Endometrial microvascular endothelial cells (primary cell): ENCODE results near the gene BCAS3. TPM values are rescaled to one million over a fixed set of nuclear protein-coding genes. Genes with fewer than 3 reads are reported as not detected.

ENCODE experiments used
- in situ Hi-C: cut with HindIII; loops from 2 replicates; pipeline ENCODE4 v1.10.0; 2017; ENCODE audit warnings: low sequenced_read_pairs, low pct_unique_long_range_greater_than_20kb; ENCODE audit errors: inconsistent ontology term
- total RNA-seq: library from RNA; depleted of rRNA; stranded (reverse); fragments of >200 nt; gene quantifications from one replicate; pipeline ENCODE4 v1.2.3, GENCODE V29; 2015; ENCODE audit errors: inconsistent ontology term

The BCAS3 gene
- total RNA-seq, 1 donor from 2014 or later: 21.2 TPM

DNA sequence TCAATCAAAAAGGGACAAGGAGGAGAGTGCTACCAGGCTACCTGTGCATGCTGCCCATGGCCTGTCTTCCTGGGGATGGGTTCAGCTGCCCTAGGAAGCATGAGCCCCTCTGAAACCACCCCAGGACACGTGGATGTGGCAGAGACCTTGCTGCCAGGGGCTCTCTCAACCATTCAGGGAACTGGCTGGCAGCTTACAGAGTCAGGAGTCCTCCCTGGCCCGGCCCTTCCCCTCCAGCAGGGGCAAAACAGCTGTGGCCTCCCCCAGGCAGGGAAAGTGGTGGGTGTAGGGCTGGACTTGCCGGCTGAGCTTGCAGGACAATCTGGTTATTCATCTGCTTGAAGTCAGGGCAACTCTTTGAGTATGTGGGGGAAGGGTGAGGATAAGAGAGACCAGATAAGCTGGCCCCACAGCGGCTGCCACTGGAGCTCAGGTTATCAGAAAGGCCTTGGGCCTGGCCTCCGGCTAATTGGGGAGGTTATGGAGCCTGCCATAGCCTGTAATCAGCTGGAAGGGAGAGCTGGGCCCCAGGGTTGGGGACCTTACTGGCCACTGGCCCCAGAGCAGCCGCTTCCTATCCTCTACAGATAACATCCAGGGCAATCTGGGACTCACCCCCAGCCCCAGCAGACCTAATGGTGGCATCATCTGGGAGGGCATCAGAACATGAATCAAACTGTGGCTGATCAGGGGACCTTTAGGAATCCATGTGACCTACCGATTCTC, 716.4 kb downstream of the BCAS3 start:
- in situ Hi-C loops: no loop called here

DNA sequence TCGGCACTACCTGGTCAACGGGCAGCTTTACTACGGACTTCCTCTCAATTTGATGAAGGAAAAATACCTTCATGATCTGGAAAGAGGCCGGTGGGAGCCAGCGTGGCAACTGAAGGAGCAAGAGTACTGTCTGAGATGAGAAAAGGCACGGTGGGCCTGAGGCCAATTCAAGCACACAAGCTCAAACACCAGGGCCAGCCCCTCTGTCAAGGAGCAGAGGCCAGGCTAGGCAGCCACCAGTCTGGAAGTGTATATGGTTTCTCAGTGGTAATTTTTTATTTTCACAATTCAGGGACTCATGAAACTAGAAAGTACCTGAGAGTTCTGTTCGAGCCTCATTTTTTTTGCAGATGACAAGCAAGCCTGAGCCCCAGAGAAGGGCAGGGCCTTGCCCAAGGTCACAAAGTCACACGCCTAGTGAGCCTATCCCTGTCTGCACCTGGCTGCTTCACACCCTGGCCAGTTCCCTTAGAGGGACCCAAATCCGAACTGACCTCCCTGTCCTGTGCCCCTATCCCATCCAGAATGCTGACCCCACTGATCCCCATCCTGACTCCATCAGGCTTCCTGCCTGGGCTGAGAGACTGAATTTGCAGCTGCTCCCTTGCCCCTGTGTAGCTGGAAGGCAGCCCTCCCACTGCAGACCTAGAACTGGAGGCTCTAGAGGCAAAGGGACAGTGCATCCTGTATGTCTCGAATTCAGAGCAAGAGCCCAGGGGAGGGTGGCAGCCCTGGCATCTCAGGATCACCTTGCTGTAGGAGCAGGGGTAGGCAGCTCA, 717.2 kb downstream of the BCAS3 start:
- in situ Hi-C loops: no loop called here

DNA sequence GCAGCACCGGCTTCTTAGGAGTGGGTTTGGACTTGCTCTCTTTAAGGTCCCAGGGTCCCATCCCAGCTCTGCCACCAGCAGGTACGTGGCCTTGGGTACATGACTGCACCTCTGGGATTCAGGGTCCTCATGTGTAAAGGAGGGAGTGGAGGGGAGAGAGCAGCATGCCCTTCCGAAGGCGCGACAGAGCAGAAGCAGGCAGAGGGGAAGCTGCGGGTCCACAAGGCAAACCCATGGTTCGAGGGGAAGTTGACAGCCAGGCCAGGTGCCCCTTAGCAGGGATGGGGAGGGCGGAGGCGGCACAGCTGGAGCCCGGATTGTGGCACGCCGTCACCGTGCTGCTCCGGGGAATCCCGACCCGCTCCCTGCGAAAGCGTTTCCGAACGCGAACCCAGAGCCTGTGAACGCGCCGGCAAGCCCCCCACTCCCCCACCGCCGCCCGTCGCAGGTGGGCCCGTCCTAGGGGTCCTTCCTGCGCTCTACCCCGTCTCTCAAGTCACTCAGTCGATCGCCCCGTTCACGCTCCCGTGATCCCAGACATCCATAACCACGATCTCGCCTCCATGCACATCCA, 717.8 kb downstream of the BCAS3 start:
- in situ Hi-C loops: no loop called here

DNA sequence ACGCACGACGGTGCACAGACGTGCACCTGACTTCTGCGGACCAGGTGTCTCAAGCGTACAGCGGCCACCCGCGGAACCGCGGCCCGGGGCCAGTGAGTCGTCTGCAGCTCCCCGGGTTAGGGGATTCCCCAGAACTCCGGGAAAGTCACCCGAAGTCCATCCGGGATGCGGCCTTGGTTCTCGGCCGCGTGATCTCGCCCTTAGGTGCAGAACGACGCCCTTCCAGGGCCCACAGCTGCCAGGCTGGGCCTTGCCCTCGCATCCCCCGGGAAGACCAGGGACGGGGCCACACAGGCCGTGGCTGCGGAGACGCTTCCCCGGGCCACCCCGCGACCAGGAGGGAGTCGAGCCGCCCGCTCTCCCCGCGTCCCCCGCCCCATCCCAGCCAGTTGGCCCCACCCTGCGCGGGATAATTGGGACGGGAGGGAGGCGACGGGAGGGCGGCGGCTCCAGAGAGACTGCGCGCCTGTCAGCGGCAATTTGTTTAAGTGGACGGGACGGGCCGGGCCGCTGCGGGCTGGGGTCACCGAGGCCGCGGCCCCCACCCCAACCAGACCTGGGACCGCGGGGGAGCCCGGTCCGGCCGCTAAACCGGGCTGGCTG, 718.4 kb downstream of the BCAS3 start:
- in situ Hi-C loops: no loop called here

DNA sequence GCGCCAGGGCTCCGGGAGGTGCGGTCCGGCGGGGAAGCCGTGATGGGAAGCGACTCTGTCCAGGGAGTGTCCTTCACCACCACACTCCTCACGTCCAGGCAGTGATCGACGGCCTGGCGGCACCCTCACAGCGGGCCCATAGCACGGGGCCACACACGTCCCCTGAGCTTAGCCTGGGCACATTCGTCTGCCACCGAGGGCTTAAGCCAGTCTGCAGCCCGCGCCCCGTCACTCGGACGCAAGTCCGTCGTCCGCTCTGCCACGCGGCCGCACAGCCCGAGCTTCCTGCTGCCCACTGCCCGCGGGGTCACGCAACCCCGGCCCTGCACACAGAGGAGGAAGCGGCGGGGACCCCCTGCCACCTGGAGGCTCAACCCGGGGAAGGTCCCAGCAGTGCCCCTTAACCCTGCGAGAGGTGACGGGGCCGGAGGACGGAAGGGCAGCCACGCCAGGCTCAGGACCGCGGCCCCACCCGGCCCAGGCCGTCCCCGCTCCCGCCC, 719.0 kb downstream of the BCAS3 start:
- in situ Hi-C loops: no loop called here

DNA sequence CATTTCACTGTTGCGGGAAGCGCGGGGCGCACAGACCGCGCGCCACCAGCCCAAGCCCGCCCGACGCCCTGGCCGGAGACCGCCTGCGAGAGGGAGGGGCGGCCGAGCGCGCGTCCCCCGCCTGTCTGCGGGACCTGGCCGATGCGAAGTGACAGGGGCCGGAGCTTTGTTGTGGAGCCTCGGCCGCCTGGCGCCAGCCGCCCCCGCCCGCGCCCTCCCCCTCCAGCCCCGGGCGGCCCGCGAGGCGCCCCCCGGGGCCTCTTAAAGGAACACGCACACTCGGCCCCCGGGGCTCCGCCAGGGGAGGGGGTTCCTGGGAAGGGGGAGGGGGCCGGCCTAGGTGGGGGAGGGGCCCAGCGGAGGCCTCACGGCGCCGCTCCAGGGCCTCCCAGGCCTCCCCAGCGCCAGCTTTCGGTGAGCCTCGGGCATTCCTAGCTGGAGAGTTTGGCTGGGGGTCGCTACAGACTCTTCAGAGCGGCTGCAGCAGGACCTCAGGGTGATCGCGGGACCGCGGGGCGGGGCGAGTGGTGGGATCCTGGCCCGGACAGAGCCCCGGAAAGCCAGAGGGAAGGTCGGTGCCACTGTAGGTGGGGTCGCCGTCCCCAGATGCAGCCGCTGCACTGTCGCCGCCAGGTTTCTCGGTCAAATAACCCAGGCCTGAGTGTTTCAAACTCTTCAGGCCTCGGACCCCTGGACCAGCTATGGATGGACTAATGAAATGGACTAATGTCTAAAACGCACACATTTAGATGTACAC, 719.6 kb downstream of the BCAS3 start:
- in situ Hi-C loops: no loop called here

DNA sequence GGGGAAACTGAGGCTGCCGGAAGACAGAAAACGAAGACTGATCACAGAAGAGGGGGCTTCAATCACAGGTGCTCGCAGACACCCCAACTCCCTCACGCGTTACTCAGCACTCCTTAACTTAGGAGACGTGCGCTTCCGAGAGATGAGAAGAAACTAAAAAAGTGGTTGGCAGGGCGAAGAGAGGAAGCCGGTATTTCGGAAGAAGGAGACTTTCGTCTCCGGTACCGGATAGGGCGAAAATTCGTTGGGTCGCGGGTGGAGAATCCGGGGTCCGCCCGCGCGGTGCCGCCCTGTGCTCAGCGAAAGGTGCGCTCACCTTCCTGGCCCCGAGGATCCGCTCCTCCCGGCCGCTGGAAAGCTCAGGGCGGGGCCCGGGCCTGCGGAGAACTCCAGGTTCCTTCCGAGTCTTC, 721.1 kb downstream of the BCAS3 start:
- in situ Hi-C loops: no loop called here

DNA sequence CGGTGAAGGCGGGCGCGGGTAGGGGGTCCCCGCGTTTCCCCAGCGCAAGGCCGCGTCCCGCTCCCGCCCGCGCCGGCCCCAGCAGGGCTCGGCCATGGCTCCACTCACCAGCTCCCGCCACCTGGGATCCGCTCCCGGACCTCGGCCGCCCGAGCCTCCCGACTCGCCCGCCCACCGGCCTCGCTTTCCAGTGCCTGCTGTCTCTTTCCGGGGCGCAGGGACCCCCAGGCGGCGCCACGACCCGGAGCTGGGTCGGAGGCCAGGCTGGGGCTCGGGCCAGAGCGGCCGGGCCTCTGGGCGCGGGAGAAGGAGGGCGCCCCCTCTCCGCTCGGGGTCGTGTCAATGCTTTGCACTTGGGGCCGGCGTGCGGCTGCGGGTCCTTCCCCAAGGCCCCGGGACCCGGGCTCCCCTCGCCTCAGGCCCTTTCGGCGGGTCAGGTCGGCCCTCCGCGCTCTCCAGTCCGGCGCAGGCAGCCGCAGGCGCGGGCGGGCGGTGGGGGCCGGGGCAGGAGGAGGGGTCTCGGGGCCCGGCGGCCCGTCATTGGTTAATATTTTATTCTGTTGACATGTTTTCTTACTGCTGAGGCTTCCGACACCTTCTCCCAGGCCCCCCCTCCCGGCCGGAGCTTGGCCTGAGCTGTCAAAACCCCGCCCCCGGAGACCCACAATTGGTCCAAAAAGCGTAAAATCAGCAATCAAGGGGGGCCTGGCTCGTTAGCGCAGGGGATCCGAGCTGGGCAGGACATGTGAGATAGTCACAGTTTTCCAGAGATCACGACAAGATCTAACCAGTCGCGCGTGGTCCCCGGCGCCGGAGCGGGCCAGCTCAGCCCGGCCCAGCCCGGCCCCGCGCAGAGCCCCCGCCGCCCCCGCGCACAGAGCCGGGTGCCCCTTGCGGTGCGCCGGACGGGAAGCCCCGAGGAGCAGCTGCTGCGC, 721.7 kb downstream of the BCAS3 start, which contains the start of gene TBX2:
Gene TBX2, plus strand, starts transcription at position 713 of the 935 bp plus-strand sequence. CDS start 334 bp downstream, outside the sequence.
- in situ Hi-C loops: no loop called here

DNA sequence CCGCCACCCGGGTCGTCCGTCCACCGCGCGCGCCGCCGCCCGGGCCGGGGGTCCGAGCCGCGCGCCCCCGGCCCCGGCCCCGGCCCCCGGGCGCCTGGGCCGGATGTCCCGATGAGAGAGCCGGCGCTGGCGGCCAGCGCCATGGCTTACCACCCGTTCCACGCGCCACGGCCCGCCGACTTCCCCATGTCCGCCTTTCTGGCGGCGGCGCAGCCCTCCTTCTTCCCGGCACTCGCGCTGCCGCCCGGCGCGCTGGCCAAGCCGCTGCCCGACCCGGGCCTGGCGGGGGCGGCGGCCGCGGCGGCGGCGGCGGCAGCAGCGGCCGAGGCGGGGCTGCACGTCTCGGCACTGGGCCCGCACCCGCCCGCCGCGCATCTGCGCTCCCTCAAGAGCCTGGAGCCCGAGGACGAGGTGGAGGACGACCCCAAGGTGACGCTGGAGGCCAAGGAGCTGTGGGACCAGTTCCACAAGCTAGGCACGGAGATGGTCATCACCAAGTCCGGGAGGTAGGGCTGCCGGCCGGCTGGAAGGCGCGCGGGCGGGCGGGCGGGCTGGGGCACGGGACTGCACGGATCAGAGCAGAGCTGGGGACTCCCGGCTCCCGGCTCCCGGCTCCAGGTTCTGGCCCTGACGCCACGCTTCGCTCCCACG, 722.5 kb downstream of the BCAS3 start:
- in situ Hi-C loops: no loop called here

DNA sequence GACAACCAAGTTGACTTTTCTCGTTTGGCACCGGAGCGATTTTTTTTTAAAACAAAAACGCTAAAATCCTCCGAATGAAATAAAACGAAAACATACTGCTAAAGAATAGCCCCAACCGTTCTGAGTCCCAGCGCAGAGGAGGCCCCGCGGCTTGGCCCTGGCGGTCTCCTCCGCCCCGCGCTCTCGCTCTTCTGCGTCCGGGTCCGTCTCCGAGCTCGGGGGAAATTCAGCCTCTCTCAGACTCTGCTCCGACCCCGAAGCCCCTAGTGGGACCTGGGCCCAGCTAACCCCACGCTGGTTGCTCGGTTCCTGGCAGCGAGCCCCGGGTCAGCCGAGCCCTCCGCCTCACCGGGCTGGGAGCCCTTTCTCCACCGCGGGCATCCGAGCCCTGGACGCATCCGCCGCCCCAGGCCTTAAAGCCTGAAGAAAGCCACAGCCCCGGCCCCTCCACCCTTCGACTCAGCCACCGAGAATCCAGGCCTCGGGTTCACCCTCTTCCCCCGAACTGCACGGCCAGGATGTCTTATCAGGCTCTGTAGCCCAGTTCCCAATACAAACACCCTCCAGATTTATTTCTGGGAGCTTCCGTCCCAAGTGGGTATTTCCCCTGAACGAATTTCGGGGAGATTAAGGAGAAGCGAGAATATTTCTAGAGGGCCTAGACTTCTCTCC, 723.2 kb downstream of the BCAS3 start:
- in situ Hi-C loops: no loop called here

DNA sequence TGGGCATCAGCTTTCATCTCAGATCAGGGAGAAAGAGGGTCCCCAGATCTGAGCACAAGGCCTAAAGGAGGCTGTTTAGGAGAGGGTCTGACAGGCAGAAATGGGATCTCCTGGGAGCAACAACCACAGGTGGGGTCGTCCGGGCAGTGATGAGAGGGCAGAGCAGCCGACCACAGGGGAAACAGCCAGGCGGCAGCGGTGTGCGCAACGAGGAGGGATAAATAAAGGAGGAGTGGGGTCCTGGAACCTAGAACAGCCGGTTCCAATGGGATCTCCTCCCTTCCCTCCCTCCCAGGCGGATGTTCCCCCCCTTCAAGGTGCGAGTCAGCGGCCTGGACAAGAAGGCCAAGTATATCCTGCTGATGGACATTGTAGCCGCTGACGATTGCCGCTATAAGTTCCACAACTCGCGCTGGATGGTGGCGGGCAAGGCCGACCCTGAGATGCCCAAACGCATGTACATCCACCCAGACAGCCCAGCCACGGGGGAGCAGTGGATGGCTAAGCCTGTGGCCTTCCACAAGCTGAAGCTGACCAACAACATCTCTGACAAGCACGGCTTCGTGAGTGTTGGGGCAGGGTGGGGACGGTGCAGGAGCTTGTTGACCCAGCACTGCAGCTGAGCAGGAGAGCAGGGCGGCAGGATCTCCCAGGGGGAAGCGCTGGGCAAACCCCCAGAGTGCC, 723.9 kb downstream of the BCAS3 start:
- in situ Hi-C loops: no loop called here

DNA sequence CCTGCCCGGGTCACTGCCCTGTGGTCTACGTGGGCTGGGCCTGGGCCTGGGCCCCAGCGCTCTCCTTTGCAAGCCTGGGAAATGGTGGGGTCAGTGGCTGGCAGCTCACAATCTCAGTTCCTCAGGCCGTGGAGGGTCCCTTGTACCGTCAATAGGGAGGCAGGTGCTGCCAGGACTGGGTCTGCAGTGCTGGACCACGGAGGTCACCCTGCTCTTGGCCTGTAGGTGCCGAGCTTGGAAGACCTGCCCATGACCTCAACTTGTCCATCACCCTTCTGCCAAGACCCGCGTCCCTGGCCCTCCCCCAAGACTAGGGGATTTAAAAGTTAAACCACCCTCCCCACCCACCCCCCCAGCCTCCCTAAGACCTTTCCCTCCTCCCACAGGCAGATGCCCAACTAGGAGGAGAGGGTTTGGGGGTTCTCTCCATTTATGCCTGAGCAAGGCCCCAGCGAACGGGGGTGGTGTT, 724.5 kb downstream of the BCAS3 start:
- in situ Hi-C loops: no loop called here

DNA sequence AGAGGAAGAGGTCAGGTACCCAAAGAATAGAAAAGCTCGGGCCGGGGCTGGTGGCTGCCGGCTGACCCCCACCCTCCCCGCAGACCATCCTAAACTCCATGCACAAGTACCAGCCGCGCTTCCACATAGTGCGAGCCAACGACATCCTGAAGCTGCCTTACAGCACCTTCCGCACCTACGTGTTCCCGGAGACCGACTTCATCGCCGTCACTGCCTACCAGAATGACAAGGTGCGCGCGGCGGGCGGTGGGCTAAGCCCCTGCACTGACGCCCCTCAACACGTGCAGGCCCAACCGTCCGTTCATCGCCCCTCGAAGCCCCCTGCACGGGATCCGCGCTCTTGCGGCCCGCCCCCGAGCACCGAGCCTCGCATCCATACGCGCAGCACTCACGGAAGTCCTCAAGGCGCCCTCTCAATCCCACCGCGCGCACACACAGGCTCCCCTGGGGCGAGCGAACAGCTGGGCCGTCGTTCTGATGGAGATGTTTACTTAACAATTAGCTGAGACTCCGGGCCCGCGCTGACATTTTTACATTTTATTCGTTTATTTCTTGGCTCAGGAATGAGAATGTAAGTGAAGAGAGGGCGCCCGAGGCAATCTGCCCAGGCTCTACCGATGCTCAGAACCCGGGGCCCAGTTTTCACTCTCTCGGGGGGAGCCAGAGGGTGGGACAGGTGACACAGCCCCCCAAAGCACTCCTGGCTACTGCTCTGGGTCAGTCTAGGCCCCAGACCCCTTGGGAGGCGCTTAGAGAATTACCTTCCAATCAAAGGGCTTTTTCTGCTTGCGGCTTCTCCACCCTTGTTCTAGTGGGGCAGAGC, 725.5 kb downstream of the BCAS3 start:
- in situ Hi-C loops: no loop called here

DNA sequence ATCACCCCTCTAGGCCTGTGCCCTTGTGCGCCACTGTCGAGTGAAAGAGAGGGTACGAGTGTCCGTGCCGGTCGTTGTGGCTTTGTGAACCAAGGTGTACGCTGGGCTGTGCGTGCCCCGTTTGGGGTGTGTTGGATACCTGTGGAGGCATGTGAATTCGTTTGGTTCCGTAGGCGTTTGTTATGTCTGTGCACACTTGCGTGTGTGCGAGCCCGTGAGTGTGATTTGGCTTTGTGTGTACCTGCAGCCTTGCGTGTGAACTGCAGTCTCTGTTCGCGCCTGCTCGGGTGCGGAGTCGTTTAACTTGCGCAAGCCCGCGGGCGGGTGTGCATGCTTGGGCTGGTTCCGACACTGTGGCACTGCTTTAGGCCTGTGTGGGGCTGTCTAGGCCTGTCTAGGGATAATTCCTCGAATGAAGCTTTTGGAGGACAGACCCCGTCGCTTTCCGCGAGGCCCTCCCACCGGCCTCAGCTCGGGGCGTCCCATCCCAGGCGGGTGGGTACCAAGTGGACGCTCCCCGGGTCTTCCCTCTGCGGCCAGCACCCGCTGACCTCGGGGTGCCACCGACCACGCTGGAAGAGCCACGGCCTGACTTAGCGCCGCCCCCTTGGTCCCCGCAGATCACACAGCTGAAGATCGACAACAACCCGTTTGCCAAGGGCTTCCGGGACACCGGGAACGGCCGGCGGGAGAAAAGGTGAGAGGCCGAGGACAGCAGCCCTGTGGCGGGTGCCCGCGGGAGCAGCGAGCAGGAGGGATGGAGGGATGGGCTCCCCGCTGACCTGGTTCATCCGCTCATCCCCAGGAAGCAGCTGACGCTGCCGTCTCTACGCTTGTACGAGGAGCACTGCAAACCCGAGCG, 726.4 kb downstream of the BCAS3 start:
- in situ Hi-C loops: no loop called here

DNA sequence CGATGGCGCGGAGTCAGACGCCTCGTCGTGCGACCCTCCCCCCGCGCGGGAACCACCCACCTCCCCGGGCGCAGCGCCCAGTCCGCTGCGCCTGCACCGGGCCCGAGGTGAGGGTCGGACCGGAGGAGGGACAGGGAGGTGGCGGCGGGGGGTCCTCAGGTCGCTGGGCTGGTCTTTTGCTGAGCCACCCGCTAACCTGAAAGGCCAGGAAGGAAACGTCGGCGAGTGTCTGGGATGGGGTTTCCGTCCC, 726.9 kb downstream of the BCAS3 start:
- in situ Hi-C loops: no loop called here
